IMR-90 (cell line): ENCODE data around the gene RASGRP4.

Source experiments
- CEBPB ChIP-seq: IDR thresholded peaks from 2 replicates; pipeline ENCODE4 v1.6.1; 2012; ENCODE audit warnings: low read depth, low read length, improper control_type of control experiment
- CTCF ChIP-seq: conservative IDR thresholded peaks from 2 replicates; pipeline ENCODE4 v1.5.1; 2012; ENCODE audit warnings: mild to moderate bottlenecking, low read depth, low read length, improper control_type of control experiment
- MAFK ChIP-seq: IDR thresholded peaks from 2 replicates; pipeline ENCODE4 v1.6.1; 2012; ENCODE audit warnings: low read depth, low read length, improper control_type of control experiment
- MXI1 ChIP-seq: IDR thresholded peaks from 2 replicates; pipeline ENCODE4 v1.6.1; 2012; ENCODE audit warnings: low read depth, mild to moderate bottlenecking, low read length, moderate library complexity, borderline replicate concordance
- POLR2A ChIP-seq: IDR thresholded peaks from 2 replicates; pipeline ENCODE4 v1.6.1; 2012; ENCODE audit warnings: mild to moderate bottlenecking, low read depth, low read length
- RAD21 ChIP-seq: IDR thresholded peaks from 2 replicates; pipeline ENCODE4 v1.6.1; 2012; ENCODE audit warnings: low read length, improper control_type of control experiment
- RCOR1 ChIP-seq: IDR thresholded peaks from 2 replicates; pipeline ENCODE4 v1.6.1; 2012; ENCODE audit warnings: mild to moderate bottlenecking, low read length, improper control_type of control experiment; ENCODE audit not compliant: insufficient replicate concordance
- RFX5 ChIP-seq: IDR thresholded peaks from 2 replicates; pipeline ENCODE4 v1.8.0; 2012; ENCODE audit warnings: low read depth, mild to moderate bottlenecking, low read length, moderate library complexity
- USF2 ChIP-seq: fragments of 150-350 bp; IDR thresholded peaks from 2 replicates; pipeline ENCODE4 v1.6.1; 2017; ENCODE audit warnings: mild to moderate bottlenecking, antibody characterized with exemption, low read length, low read depth

DNA sequence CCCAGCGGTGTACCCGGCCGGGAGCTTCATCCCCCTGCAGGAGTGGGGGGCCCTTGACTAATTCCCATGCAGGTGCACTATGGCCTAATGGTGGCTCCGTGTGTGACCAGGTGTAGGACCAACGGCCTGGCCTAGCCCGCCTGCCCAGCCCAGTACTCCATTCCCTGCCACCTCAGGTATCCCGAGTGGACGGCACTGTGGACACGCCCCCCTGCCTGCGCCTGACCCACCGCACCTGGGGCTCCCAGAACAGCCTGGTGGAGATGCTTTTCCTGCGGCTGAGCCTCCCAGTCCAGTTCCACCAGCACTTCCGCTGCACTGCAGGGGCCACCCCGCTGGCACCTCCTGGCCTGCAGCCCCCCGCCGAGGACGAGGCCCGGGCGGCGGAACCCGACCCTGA lies 47.2 kb upstream of the RASGRP4 start:
- TF ChIP-seq CTCF (no peak), POLR2A (no peak), USF2 (no peak), MAFK (no peak), RCOR1 (no peak), RAD21 (no peak), CEBPB (no peak), RFX5 (no peak), MXI1 (no peak)
